Dermis lymphatic vessel endothelial cell (primary cell): ENCODE data around the gene TRIM51. TPM values are rescaled to one million over a fixed set of nuclear protein-coding genes. Genes with fewer than 3 reads are reported as not detected.

Experiments used
- total RNA-seq: library from RNA; depleted of rRNA; stranded (reverse); fragments of >200 nt; gene quantifications from 2 replicates; pipeline ENCODE4 v1.2.1, GENCODE V29; 2014

Gene TRIM51, protein sequence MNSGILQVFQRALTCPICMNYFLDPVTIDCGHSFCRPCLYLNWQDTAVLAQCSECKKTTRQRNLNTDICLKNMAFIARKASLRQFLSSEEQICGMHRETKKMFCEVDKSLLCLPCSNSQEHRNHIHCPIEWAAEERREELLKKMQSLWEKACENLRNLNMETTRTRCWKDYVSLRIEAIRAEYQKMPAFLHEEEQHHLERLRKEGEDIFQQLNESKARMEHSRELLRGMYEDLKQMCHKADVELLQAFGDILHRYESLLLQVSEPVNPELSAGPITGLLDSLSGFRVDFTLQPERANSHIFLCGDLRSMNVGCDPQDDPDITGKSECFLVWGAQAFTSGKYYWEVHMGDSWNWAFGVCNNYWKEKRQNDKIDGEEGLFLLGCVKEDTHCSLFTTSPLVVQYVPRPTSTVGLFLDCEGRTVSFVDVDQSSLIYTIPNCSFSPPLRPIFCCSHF
- not detected in 2 replicates for total RNA-seq

DNA sequence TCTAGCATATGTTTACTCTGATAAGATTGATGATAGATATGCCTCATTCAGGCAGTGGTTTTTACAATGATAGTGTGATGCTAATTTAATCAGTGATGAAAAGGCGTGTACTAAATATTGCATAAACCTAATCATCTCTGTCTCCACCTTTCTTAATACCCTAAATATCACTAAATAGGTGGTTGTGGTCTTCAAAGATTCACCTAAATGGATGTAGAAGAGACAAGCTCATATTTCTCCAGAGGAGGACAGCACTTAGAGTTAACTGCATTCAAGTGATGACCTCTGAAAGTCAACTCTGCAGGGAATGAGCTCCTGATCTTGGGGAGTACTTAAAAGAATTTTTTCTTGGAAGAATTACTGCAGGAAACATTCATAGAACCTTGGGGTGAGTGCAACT, at the start of gene TRIM51:
Gene TRIM51, plus strand, starts transcription at position 301 of the 400 bp plus-strand sequence. CDS start 2,132 bp downstream, outside the sequence.

DNA sequence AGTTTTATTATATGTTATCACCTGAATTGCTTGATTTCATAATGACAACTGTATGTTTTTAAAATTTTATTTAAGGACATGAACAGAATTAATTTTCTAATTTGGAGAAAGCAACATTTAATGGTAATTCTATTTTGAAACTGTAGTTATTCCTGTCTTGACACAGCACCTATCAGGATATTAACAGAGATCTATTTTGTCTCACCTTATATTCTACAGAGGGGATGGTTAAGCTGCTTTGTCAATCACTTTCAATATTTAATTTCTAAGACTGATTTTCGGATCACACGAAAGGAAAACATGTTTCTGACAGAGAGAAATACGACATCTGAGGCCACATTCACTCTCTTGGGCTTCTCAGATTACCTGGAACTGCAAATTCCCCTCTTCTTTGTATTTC, 44.6 kb upstream of the TRIM51 start, which contains the start of gene OR5D16:
Gene OR5D16, plus strand, starts transcription at position 301 of the 400 bp plus-strand sequence. Its CDS starts 0 bp downstream, at position 301.

DNA sequence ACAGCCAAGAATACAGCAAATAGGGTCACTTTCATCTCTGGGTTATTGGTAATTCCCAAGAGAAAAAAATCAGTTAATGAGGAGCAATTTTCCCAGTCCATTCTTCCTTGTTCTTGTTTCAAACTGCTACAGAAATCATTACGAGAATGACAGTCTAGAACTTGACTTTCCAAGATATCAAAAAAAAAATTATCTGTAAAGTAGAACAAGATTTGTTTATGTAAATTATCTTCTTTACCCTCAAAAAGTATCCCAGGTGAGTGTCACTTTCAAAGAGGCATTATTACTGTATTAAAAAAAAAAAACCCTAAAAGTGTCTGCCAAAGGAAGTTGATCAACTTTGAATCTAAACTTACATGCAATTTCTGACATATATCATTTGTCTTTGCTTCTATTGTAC, 31.4 kb downstream of the TRIM51 start, which contains the start of gene OR5W2:
Gene OR5W2, minus strand, starts transcription at position 101 of the 400 bp plus-strand sequence. Its CDS starts 0 bp downstream, at position 101.

DNA sequence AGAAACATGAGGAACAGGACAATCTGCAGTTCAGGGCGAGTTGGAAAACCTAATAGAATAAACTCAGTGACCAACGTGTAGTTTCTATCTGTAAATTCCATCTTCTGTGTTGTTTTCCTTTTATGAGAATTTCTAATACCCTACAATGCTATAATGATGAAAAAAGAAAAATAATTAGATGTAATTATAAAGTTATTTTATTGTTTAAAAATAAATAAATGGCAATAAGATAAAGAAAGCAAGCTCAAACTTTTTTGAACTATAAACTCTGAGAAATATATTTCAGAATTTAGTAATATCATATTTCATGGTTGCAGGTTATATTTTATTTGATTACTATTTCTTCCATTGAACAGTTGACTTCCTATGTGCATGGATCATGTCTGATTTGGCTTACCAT, 53.2 kb downstream of the TRIM51 start, which contains the start of gene OR5I1:
Gene OR5I1, minus strand, starts transcription at position 101 of the 400 bp plus-strand sequence. Its CDS starts 0 bp downstream, at position 101.

Other genes with a start within 250 kb of the TRIM51 start
- not detected in 2 replicates for gene OR4P4, start 248.2 kb upstream of the TRIM51 start, total RNA-seq
- not detected in 2 replicates for gene OR4S2, start 235.0 kb upstream of the TRIM51 start, total RNA-seq
- gene OR4C6, start 221.1 kb upstream of the TRIM51 start, total RNA-seq: not detected in 2 replicates
- not detected in 2 replicates for gene OR5D13, start 109.9 kb upstream of the TRIM51 start, total RNA-seq
- not detected in 2 replicates for gene OR5D14, start 87.7 kb upstream of the TRIM51 start, total RNA-seq
- gene OR5L1, start 71.9 kb upstream of the TRIM51 start, total RNA-seq: not detected in 2 replicates
- not detected in 2 replicates for gene OR5D18, start 63.7 kb upstream of the TRIM51 start, total RNA-seq
- gene OR5L2, start 56.1 kb upstream of the TRIM51 start, total RNA-seq: not detected in 2 replicates
- not detected in 2 replicates for gene OR5D16, start 44.5 kb upstream of the TRIM51 start, total RNA-seq
- gene OR5W2, start 31.3 kb downstream of the TRIM51 start, total RNA-seq: not detected in 2 replicates
- not detected in 2 replicates for gene OR5I1, start 53.1 kb downstream of the TRIM51 start, total RNA-seq
- gene OR10AG1, start 86.6 kb downstream of the TRIM51 start, total RNA-seq: not detected in 2 replicates
- not detected in 2 replicates for gene OR5F1, start 111.3 kb downstream of the TRIM51 start, total RNA-seq
- not detected in 2 replicates for gene OR5AS1, start 144.4 kb downstream of the TRIM51 start, total RNA-seq
- gene OR8I2, start 210.0 kb downstream of the TRIM51 start, total RNA-seq: not detected in 2 replicates
- not detected in 2 replicates for gene OR8H2, start 220.4 kb downstream of the TRIM51 start, total RNA-seq
- gene OR8H3, start 239.1 kb downstream of the TRIM51 start, total RNA-seq: not detected in 2 replicates